ENCODE measurements around the gene RIT2.

DNA sequence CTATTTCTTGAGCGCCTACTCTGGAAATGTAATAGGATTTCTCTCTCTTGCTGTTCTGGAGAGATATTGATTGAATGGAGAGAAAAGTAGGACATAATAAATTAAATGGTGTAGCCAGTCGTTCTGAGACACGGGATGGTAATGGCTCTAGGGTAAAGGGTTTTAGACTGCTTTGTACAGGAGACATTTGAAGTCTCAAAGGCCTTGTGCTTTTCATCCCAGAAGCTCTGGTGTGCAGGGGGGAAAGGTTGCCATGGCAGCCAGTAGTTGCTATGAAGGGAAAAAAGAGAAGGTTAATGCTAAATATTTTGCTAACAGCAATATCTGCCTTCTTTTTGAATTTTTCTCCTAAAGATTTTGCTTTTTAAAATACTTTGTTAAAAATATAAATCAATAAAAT, 359.3 kb downstream of the RIT2 start:
- TF ChIP-seq, protein P1, sequence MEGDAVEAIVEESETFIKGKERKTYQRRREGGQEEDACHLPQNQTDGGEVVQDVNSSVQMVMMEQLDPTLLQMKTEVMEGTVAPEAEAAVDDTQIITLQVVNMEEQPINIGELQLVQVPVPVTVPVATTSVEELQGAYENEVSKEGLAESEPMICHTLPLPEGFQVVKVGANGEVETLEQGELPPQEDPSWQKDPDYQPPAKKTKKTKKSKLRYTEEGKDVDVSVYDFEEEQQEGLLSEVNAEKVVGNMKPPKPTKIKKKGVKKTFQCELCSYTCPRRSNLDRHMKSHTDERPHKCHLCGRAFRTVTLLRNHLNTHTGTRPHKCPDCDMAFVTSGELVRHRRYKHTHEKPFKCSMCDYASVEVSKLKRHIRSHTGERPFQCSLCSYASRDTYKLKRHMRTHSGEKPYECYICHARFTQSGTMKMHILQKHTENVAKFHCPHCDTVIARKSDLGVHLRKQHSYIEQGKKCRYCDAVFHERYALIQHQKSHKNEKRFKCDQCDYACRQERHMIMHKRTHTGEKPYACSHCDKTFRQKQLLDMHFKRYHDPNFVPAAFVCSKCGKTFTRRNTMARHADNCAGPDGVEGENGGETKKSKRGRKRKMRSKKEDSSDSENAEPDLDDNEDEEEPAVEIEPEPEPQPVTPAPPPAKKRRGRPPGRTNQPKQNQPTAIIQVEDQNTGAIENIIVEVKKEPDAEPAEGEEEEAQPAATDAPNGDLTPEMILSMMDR (IDR thresholded peaks at IDR 0.05), result no peak
- TF ChIP-seq POLR2A (IDR thresholded peaks at IDR 0.05), result no peak

All from heart left ventricle (tissue), 13 donors.